IMR-90 (cell line): Measurements from ENCODE around the gene CAMKMT. TPM values are rescaled to one million over a fixed set of nuclear protein-coding genes. Genes with fewer than 3 reads are reported as not detected.

Source experiments
- ATAC-seq: fragments of 200-7000 bp; cut with Tn5 transposase; 2 replicates; pipeline ENCODE4 v1.9.1; 2020; ENCODE audit warnings: low read depth, mild to moderate bottlenecking, moderate library complexity
- BruUV-seq: library from RNA; stranded (reverse); fragments of 400-500 nt; replicated peaks from 2 replicates; lab custom pipeline; 2021; lab: Mats Ljungman, UMichigan
- CTCF ChIA-PET: fragments of 300-600 bp; formaldehyde crosslinking; extraction: SDS; loops from one replicate; lab custom pipeline; 2021; ENCODE audit warnings: antibody characterized with exemption; lab: Yijun Ruan, JAX
- POLR2A ChIA-PET: fragments of 300-600 bp; sonication (Branson Sonifier 250); formaldehyde crosslinking; loops from one replicate; lab custom pipeline; 2022; ENCODE audit warnings: antibody characterized with exemption; ENCODE audit not compliant: unreplicated experiment; lab: Charles Lee
- DNase-seq: peaks from one replicate; pipeline ENCODE4 v3.0.0; 2013
- H2AFZ ChIP-seq: replicated peaks from 2 replicates; pipeline ENCODE3; 2013; ENCODE audit warnings: low read length, mild to moderate bottlenecking; ENCODE audit not compliant: poor library complexity
- H2AK5ac ChIP-seq: 2 replicates; pipeline ENCODE4 v1.6.1; 2013; ENCODE audit warnings: low read depth, low read length, inconsistent platforms
- H2AK9ac ChIP-seq: replicated peaks from 2 replicates; pipeline ENCODE3; 2013; ENCODE audit warnings: mild to moderate bottlenecking, low read depth, low read length, moderate library complexity; ENCODE audit not compliant: poor library complexity
- H2BK120ac ChIP-seq: 2 replicates; pipeline ENCODE4 v1.6.1; 2013; ENCODE audit warnings: low read depth, low read length, inconsistent platforms
- H2BK15ac ChIP-seq: 3 replicates; pipeline ENCODE4 v1.6.1; 2013; ENCODE audit warnings: low read depth, low read length, inconsistent platforms
- H2BK20ac ChIP-seq: 2 replicates; pipeline ENCODE4 v1.6.1; 2013; ENCODE audit warnings: low read depth, mild to moderate bottlenecking, inconsistent platforms, low read length, moderate library complexity
- H2BK5ac ChIP-seq: 2 replicates; pipeline ENCODE4 v1.6.1; 2013; ENCODE audit warnings: mild to moderate bottlenecking, low read depth, low read length, inconsistent platforms; ENCODE audit not compliant: poor library complexity, severe bottlenecking
- H3K14ac ChIP-seq: replicated peaks from 2 replicates; pipeline ENCODE4 v1.6.1; 2013; ENCODE audit warnings: low read depth, low read length, inconsistent platforms
- H3K18ac ChIP-seq: 2 replicates; pipeline ENCODE4 v1.6.1; 2013; ENCODE audit warnings: low read depth, low read length, control low read depth
- H3K23ac ChIP-seq: 2 replicates; pipeline ENCODE4 v1.6.1; 2013; ENCODE audit warnings: low read depth, low read length, inconsistent platforms
- H3K27ac ChIP-seq: 2 replicates; pipeline ENCODE4 v1.5.1; 2013; ENCODE audit warnings: mild to moderate bottlenecking, control low read depth, low read length; ENCODE audit not compliant: insufficient read depth
- H3K27me3 ChIP-seq: 2 replicates; pipeline ENCODE4 v1.6.1; 2013; ENCODE audit warnings: low read length; ENCODE audit not compliant: control insufficient read depth, insufficient read depth
- H3K36me3 ChIP-seq: 2 replicates; pipeline ENCODE4 v1.6.1; 2013; ENCODE audit warnings: low read length, mixed read lengths; ENCODE audit not compliant: control insufficient read depth, insufficient read depth
- H3K4ac ChIP-seq: 2 replicates; pipeline ENCODE4 v1.6.1; 2013; ENCODE audit warnings: low read depth, low read length, inconsistent platforms
- H3K4me1 ChIP-seq: 2 replicates; pipeline ENCODE4 v1.6.1; 2013; ENCODE audit warnings: low read length, mixed read lengths; ENCODE audit not compliant: control insufficient read depth, insufficient read depth
- H3K4me2 ChIP-seq: 2 replicates; pipeline ENCODE4 v1.6.1; 2013; ENCODE audit warnings: low read depth, mild to moderate bottlenecking, control low read depth, low read length, moderate library complexity
- H3K4me3 ChIP-seq: 2 replicates; pipeline ENCODE4 v1.5.1; 2013; ENCODE audit warnings: low read depth, mild to moderate bottlenecking, control low read depth, low read length, moderate library complexity; ENCODE audit not compliant: insufficient read depth
- H3K56ac ChIP-seq: 2 replicates; pipeline ENCODE4 v1.6.1; 2013; ENCODE audit warnings: low read length, inconsistent platforms; ENCODE audit not compliant: insufficient read depth; ENCODE audit errors: extremely low read depth
- H3K79me1 ChIP-seq, 2 experiments: 2 replicates each; pipeline ENCODE4 v1.6.1; 2013; ENCODE audit warnings: low read length in 2 of 2, inconsistent platforms in 1 of 2, low read depth in 1 of 2
- H3K9ac ChIP-seq: 2 replicates; pipeline ENCODE4 v1.6.1; 2013; ENCODE audit warnings: low read depth, low read length, control low read depth
- H3K9me1 ChIP-seq: 2 replicates; pipeline ENCODE4 v1.6.1; 2013; ENCODE audit warnings: low read length, inconsistent platforms; ENCODE audit not compliant: insufficient read depth
- H3K9me3 ChIP-seq: 2 replicates; pipeline ENCODE4 v1.6.1; 2013; ENCODE audit warnings: low read length; ENCODE audit not compliant: control insufficient read depth, insufficient read depth
- H4K20me1 ChIP-seq: 2 replicates; pipeline ENCODE4 v1.6.1; 2013; ENCODE audit warnings: low read length, inconsistent platforms; ENCODE audit not compliant: insufficient read depth
- H4K5ac ChIP-seq: 2 replicates; pipeline ENCODE4 v1.6.1; 2013; ENCODE audit warnings: mild to moderate bottlenecking, low read depth, low read length, control low read depth
- H4K8ac ChIP-seq, 2 experiments: 2 replicates each; pipeline ENCODE4 v1.6.1; 2013; ENCODE audit warnings: low read depth in 2 of 2, low read length in 2 of 2, control low read depth in 1 of 2, inconsistent platforms in 1 of 2
- H4K91ac ChIP-seq: 2 replicates; pipeline ENCODE4 v1.6.1; 2013; ENCODE audit warnings: low read depth, low read length, inconsistent platforms; ENCODE audit not compliant: insufficient read depth
- SMC3 ChIP-seq: fragments of 150-350 bp; IDR thresholded peaks from 2 replicates; pipeline ENCODE4 v1.6.1; 2016; ENCODE audit warnings: low read depth, mild to moderate bottlenecking, antibody characterized with exemption, low read length, moderate library complexity
- WGBS, 2 experiments: methylation state at CpG; one replicate each; pipeline versions ENCODE4 v1.1.5 to v1.1.7; 2013; ENCODE audit warnings: missing lambda C conversion rate in 2 of 2; ENCODE audit not compliant: insufficient read length in 1 of 2; ENCODE audit errors: extremely low coverage in 2 of 2; 5-methylcytosine and 5-hydroxymethylcytosine counted together
- dilution Hi-C: fragments of 300-500 bp; cut with HindIII; formaldehyde crosslinking; loops from one replicate; pipeline ENCODE4 v1.14.3; 2018; ENCODE audit warnings: low sequenced_read_pairs; ENCODE audit not compliant: unreplicated experiment
- in situ Hi-C: fragments of 300-500 bp; cut with MboI; formaldehyde crosslinking; loops from 3 replicates; pipeline ENCODE4 v1.14.3; 2019; ENCODE audit warnings: low sequenced_read_pairs, inconsistent platforms, mixed read lengths
- intact Hi-C: fragments of 100-400 bp; cut with micrococcal nuclease; formaldehyde crosslinking; loops from 2 replicates; pipeline ENCODE4 v1.10.0; 2022
- polyA plus RNA-seq, 3 experiments: library from polyadenylated mRNA; depleted of rRNA; stranded (reverse); fragments of >200 nt; gene quantifications; 2 replicates each; pipeline ENCODE4 v1.2.3, GENCODE V29; 2012; ENCODE audit warnings: low replicate concordance in 1 of 3
- total RNA-seq: library from RNA; depleted of rRNA; stranded (reverse); fragments of >200 nt; gene quantifications from 2 replicates; pipeline ENCODE4 v1.2.3, GENCODE V29; 2012

CAMKMT gene
- total and polyA plus RNA-seq, 2 of the 4 experiments (the other 2 are of a cell fraction) = 4.4 to 6.8 TPM

GRCh38 chr2:44759823-44760222 is 398.1 kb downstream of the CAMKMT start:
- dilution Hi-C loops (no loop called here), in situ Hi-C loops (no loop called here), intact Hi-C loops (no loop called here)
- Histone ChIP-seq H3K36me3 (no peaks in the 10 kb centered on the region), H3K79me1 (no peaks in the 10 kb centered on the region), H3K56ac (no peak overlapping the region), H2BK15ac (no peak overlapping the region), H3K18ac (no peak overlapping the region), H3K4ac (no peak overlapping the region), H4K5ac (no peak overlapping the region), H2AFZ (no peak overlapping the region), H4K91ac (no peak overlapping the region), H4K8ac (no peak overlapping the region), H3K9ac (no peak overlapping the region), H3K4me1 (no peaks in the 10 kb centered on the region), H2AK5ac (no peak overlapping the region), H2AK9ac (no peak overlapping the region), H2BK120ac (no peak overlapping the region), H3K4me3 (no peak overlapping the region), H3K14ac (no peak overlapping the region), H4K20me1 (no peaks in the 10 kb centered on the region), H2BK5ac (no peak overlapping the region), H3K4me2 (no peak overlapping the region), H3K23ac (no peak overlapping the region), H2BK20ac (no peak overlapping the region), H3K9me3 (no peaks in the 10 kb centered on the region), H3K27me3 (peaks cover 7% of the 10 kb centered on the region), H3K27ac (no peak overlapping the region), H3K9me1 (no peaks in the 10 kb centered on the region)
- BruUV-seq = no TSS peak
- ATAC-seq (no peak), DNase-seq (peak; percentile 10)
- ChIA-PET POLR2A (no interaction called here), CTCF (interaction anchor here (0.6 kb wide), 1 partner anchor 280 kb away, joined by 5 read pairs; no protein-coding TSS in a partner anchor)
- TF ChIP-seq SMC3 = no peak
- 50% methylated on average over 1 of the region's 5 CpGs; no CpG with 5 or more reads in 1 of the 2 experiments for WGBS, 2 experiments
